Kidney capillary endothelial cell (primary cell): ENCODE measurements around the gene PNCK.
"Not testable (repeated sequence)": the region's sequence is repeated elsewhere in the genome, so short reads cannot be mapped to it uniquely, and the experiment has no call there.

ENCODE experiments used
- DNase-seq: peaks from one replicate; pipeline ENCODE4 v3.0.0-alpha.2; 2018; ENCODE audit warnings: low spot score

The PNCK gene

DNA sequence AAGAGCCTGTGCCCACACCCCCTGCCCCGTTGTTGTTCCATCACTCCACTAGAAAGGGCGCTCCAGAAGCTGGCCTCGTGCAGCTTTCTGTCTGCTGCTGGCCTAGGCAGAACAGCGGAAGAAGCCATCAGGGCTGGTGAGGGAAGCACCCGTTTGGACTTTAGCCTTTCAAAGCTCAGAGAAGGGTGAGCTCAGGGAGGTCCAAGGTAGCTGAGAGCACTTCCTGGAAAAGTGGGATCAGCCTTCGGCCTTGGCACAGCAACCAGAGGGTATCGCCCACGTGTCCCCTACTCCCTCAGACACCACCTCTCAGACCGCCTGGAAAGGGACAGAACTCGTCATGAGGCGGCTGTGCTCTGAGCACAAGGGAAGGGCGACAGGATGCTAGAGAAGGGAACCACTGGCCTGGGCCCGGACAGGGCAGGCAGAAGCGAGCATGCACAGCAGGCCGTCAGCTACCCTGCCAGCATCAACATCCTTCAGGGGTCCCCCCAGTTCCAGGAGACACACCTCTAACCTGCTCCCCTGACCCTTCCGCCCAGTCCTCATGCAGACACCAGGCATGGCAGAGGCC lies 25.7 kb upstream of the PNCK start:
- DNase-seq: not testable (repeated sequence)

DNA sequence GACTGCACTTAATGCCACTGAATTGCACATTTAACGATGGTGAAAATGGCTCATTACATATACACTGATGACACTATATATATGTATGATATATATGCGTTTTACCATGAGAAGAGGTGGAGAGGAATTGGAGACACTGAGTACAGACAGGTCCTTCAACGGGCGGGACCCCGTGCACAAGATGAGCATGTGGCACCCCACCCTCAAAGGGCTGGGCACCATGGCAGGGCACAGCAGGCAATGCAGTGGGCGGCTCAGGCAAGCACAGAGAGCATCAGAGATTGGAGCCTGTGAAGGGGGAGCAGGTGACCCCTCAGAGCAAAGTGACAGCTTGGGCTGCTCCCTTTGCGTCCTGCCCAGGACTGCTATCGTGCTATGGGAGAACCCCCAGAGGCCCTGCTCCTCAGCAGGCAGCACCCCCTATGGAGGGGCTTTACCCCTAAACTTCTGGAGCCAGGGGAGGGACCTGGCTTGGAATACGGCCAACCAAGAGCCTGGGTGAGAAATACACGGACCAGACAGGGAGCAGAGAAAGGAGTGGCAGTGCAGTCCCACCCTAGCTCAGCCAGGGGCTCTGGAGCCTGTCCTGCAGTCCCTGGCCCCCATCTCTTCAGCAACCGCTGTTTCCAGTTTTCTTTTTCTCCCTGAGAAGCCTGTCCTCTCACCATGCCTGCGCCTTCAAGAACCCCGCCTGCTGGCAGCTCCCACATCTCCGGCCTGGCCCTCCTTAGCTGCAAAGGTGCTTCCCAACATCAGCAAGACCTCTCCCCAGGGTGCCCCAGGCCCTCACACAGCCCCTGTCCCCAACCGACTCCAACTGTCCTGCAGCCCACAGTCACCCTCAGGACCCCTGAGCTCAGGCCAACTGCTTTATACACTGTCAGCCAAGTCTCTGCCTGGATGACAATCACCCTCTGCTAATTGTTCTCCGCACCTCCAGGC lies 24.6 kb upstream of the PNCK start:
- DNase-seq: no peak

DNA sequence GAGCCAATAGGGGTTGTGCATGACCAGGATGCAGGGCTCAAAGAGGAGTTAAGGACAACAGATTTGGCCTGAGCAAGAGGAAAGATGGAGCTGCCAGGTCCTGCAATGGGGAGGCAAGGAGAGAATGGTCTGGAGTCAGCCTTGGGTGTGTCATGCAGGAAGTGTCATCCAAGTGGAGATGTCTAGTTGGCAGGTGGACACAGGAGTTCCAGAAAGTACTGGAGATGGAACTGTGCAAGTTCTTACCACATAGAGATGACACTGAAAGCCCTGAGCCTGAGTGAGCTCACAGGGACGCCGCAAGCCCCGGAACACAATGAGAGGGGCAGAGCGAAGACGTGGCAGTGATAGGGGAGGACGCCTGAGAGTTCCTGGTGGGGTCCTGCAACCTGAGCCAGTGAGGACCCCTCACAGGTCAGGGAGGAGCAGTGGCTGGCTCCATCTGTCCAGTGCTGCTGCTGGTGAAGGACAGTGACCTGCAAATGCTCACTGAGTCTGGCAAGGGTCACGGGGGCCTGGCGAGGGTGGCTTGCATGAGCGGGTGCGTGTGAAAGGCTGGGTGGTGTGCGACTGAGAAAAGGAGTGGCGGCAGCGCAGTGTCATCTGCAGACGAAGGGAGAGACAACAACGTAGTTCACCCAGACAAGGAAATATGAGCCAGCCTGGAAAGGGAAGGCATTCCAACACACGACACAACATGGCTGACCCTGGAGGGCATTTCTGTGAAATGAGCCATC lies 23.5 kb upstream of the PNCK start:
- not testable (repeated sequence) for DNase-seq

DNA sequence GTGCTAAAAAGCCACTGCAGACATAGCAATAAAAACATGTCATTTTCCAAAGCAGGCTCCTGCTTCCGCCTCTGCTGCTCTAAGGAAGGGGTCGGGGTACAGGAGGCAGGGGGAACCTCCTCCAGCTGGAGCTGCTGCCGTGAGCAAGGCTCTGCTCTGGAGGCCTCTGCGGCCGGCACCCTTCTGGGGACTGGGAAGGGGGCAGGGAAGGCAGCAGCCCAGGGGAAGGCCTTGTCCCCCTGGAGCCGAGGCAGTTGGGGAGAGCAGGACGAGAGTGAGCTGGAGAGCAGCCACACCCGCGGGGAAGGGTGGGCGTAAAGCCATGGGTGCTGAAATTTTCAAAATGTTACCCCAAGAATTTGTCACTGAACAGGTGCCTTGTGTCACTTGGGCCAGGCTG lies 22.9 kb upstream of the PNCK start:
- not testable (repeated sequence) for DNase-seq

DNA sequence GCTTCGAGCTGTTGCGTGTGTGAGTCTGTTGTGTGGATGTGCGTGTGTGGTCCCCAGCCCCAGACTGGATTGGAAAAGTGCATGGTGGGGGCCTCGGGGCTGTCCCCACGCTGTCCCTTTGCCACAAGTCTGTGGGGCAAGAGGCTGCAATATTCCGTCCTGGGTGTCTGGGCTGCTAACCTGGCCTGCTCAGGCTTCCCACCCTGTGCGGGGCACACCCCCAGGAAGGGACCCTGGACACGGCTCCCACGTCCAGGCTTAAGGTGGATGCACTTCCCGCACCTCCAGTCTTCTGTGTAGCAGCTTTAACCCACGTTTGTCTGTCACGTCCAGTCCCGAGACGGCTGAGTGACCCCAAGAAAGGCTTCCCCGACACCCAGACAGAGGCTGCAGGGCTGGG lies 22.5 kb upstream of the PNCK start:
- DNase-seq: no peak

DNA sequence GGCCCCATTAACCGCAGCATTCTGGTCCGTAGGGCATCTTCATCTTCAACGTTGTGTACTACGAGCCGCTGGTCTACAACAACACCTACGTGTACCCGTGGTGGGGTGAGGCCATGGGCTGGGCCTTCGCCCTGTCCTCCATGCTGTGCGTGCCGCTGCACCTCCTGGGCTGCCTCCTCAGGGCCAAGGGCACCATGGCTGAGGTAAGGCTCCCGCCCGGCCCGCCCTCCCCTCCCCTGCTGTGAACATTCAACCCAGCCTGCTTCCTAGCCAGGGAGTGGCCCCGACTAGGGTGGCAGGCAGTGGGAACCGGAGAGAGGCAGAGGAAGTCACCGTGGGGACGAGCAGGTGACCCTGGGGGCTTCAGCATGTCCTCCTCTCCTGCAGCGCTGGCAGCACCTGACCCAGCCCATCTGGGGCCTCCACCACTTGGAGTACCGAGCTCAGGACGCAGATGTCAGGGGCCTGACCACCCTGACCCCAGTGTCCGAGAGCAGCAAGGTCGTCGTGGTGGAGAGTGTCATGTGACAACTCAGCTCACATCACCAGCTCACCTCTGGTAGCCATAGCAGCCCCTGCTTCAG lies 21.2 kb upstream of the PNCK start:
- DNase-seq: no peak

DNA sequence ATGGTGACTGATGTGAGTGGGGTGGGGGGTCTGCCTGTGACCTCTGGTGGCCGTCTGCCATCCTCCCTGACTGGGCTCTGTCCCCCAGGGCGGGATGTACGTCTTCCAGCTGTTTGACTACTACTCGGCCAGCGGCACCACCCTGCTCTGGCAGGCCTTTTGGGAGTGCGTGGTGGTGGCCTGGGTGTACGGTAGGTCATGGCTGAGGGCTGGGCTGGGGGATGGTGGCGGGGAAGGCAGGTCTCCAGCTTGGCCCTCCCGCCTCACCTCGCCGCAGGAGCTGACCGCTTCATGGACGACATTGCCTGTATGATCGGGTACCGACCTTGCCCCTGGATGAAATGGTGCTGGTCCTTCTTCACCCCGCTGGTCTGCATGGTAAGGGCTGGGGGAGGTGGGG lies 20.6 kb upstream of the PNCK start:
- not testable (repeated sequence) for DNase-seq

DNA sequence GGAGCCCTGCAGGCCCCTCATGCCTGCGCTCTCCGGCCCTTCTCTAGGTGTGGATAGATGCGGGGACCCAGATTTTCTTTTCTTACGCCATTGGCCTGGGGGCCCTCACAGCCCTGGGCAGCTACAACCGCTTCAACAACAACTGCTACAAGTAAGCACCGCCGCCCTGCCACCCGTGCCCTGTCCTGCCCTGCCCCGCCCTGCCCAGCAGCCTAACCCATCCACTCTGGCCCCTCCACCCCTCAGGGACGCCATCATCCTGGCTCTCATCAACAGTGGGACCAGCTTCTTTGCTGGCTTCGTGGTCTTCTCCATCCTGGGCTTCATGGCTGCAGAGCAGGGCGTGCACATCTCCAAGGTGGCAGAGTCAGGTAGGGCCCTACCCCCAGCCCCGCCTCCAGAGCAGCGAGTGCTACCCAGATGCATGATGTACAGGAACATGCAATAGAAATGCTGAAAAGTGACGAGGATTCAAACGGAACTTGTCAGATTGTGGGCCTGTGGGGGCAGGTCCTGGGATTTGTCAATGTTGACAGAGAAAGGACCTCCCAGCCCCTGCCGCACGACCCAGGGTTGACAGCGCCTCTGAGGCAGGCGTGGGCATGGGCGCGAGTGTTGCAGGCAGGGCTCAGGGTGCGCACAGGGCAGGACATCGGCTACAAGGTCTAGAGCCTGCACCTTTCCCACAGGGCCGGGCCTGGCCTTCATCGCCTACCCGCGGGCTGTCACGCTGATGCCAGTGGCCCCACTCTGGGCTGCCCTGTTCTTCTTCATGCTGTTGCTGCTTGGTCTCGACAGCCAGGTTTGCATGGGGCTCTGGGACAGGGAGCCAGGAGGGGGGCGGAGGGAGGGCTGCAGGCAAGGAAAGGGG lies 19.8 kb upstream of the PNCK start:
- DNase-seq: no peak

DNA sequence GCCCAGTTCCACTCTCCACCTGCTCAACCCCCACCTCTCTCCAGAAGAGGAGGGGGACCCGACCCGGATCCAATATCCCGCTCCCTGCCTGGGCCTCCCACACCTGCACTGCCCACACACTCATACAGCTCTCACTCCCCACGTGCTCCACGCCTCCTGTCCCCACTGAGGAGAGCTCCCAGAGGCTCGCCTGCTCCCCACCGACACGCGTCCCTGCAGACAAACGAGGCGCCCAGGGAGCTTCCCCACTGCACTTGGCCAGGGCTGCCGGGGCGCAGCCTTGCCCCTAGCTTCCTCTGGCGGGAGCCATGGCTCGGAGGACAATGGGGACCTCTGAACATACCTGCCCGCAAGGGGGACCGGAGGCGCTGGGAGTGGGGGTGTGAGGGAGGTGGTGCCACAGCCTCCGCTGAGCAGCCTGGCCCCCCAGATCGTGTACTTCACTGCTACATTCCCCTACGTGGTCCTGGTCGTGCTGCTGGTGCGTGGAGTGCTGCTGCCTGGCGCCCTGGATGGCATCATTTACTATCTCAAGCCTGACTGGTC lies 19.1 kb upstream of the PNCK start:
- DNase-seq: no peak

DNA sequence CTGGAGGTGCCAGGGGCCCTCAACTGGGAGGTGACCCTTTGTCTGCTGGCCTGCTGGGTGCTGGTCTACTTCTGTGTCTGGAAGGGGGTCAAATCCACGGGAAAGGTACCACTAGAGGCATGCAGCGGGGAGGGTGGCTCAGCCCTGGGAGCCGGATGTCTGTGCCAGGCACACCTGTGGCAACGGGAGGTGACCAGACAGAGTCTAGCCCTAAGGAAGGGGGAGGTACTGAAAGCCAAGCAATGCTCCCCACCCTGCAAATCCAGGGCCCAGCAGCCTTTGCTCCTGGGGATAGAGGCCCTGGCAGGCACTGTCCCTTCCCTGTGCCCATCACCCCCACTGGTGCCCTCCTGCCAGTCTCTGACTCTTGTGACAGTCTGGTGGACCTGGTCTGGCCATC lies 18.4 kb upstream of the PNCK start:
- DNase-seq: no peak

DNA sequence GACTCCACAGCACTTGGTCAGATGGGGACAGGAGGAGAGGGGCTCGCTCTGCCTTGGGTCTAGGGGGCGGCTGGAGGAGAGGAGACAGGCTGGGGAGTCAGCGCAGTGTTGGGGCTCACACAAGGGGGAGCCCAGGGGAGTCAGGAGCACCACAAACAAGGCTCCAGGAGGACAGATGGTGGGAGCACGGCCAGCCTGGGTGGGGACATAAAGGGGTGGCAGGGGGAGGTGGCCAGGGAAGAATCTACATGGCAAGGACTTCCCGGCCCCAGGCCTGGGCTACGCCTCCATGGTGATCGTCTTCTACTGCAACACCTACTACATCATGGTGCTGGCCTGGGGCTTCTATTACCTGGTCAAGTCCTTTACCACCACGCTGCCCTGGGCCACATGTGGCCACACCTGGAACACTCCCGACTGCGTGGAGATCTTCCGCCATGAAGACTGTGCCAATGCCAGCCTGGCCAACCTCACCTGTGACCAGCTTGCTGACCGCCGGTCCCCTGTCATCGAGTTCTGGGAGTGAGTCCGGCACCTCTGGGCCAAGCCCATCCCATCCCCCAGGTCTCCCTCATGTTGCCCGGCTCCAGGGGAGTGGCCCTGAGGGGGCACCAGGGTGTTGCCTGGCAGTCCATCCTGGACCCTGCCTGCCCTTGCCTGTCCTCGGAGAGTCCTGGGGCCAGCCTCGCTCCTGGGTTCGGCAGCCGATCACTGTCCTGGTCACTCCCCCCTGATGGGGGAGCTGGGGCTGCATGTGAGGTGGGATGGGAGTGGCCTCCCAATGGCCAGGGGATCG lies 17.6 kb upstream of the PNCK start:
- not testable (repeated sequence) for DNase-seq

DNA sequence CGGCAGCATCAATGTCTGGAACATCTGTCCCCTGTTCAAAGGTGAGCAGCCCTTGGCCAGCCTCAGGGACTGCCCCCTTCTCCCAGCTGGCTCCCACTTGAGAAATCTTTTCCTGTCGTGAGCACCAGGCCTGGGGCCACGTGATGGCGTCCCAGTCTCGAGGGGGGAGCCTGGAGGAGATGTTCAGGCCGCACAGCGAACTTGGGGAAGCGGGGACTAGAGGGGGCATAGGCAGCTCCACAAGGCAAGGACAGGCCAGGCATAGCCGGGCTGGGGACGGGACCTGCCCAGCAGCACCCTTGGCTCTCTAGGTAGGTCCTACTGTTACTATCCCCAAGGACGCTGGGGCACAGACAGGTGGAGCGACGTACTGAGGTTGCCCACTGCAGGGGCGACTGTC lies 16.9 kb upstream of the PNCK start:
- DNase-seq: no peak

DNA sequence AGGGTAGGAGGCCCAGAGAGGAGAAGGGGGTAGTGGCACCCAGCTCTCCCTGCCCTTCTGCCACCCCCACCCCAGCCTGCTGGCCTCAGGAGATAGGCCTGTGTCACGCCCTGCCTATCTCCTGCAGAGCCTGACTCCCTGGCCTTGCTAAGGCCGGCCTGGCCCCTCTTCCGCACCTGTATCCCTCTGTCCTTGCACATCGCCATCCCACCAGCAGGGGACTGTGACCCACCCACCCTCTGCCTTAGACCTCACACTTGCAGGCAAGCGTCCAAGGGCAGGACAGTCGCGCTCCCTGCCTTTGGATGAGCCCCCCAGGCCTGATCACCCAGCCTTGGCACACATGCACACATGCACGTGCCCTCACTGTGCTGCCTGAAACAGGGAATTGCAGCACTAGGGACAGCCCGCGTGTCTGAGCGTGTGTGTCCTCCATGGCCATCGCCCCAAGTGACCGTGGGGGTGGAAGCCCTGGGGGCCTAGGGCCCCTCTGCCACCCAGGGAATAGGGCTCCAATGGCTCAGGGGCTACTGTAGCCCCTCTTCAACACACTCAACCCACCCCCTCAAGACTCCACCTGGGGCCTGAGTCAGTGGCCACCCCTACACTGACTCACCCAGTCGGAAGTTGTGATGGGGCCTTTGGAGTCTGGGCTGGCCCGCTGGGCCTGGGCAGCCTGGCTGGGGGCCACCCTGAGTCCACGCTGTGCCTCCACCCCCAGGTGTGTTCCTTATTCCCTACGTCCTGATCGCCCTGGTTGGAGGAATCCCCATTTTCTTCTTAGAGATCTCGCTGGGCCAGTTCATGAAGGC lies 16.2 kb upstream of the PNCK start:
- DNase-seq: no peak

DNA sequence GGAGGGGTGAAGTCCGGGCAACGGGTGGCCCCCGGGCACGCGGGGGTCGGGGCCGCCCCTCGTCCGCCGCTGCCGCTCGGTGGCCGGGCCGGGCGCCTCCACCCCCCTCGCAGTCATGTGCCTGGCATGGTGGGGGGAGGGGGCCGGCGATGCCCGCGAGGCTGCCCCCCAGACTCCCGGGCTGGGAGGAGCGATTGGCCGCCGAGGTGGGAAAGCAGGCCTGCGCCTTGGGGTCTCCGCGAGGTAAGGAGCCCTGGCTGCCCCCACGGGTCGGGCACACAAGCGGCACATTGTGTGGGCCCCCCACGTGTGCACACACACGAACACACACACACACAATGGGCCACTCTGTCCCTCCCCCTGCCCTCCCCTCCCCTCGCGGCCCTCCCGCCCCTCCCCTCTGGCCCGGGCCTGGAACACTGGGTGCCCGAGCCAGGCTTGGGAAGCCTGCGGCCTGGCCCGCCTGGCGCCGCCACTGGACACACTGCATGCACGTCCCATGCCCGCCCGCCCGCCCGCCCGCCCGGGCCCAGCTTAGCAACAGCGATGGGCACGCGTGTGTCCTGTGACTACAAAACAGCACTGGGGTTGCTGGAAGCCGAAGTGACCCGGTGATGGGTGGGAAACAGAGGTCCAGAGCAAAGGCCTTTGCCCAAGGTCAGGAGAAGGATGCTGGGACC lies 15.4 kb upstream of the PNCK start:
- no peak for DNase-seq

DNA sequence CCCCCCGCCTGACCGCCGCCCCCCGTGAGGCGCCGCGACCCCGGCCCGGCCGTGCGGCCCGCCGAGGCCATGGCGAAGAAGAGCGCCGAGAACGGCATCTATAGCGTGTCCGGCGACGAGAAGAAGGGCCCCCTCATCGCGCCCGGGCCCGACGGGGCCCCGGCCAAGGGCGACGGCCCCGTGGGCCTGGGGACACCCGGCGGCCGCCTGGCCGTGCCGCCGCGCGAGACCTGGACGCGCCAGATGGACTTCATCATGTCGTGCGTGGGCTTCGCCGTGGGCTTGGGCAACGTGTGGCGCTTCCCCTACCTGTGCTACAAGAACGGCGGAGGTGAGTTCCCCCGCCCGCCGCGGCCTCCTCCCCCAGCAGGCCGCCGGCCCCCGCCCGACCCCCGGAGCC lies 14.9 kb upstream of the PNCK start:
- no peak for DNase-seq

DNA sequence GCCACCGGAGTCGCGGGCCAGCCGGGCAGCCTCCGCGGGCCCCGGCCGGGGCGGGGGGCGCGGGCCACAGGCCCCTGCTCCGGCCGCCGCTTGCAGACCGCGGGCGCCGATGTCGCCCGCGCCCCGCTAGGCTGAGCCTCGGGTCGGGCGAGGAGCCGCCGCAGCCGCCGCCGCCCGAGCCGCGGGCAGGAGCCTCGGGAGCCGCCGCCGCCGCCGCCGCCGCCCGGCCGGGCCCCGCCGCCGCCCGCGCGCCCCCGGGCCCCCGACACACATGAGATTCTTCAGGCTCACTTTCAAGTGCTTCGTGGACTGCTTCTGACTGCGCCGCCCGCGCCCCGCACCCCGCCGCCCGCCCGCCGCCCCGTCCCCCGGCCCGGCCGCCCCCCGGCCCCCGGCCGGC lies 14.5 kb upstream of the PNCK start:
- DNase-seq: no peak

DNA sequence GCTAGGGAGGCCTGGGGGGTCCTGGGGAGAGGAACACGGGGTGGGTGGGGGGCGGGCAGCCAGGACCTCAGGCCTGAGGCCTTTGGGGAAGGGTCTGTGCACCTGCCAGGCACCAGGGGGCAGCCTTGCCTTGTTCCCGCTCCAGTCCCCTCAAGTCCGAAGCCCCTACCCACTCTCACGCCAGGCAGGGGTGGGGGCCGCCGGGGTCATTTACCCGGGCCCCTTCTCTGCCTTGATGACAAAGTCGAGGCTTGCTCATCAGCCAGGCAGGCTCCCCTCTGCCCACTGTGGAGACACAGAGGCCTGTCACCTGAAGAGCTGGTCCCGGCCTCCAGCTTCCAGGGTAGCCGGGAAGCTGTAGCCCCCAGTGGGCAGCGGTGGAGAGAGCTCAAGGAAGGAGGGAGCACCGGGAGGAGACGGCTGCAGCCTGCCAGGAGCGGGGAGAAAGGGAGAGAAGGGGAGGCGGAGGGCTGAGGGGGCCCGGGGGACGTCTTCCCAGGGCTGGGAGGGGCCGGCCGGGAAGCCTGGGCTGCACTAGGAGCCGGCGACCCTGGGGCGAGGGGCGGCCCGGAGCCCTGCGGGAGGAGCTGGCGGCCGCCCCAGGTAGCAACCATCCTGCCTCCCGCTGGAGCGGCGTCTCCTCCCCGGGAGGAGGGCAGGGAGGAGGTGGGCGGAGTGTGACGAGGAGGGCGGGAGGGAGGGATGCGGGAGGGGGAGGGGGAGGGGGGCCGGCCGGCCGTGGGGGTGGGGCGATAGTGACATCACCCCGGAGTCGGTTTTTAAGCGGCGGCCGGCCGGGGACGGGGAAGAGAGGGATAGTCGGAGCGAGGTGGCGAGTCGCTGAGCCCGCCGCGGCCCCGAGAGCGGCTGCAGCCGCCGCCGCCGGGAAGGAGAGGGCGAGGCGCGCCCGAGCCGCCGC lies 13.8 kb upstream of the PNCK start, which contains the start of gene SLC6A8:
SLC6A8 (plus strand) TSS at position 806 of the 919 bp plus-strand sequence. CDS start 649 bp downstream, outside the sequence.
- DNase-seq: no peak

DNA sequence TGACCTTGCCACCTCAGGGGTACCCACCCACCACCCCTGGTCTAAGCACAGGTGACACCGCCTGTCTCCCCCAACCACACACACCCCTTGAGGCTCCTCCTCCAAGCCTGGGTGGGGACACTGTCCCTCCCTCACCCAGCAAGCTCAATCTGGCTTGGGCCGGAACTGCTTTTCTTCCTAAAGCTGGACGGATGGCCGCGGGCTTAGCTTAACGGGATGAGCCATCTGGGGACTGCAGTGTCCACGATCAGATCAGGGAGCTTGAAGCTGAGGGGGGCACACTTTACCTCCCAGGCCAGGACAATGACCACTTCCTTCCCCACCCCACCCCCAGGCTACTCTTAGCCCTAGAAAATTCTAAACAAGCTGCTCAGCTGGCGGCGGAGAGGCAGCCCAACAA lies 13.1 kb upstream of the PNCK start:
- no peak for DNase-seq
